HG03175 (cell line): ENCODE results near the gene ARHGAP44.
"Not testable (repeated sequence)": the region's sequence is repeated elsewhere in the genome, so short reads cannot be mapped to it uniquely, and the experiment has no call there.

Source experiments
- ATAC-seq: cut with Tn5 transposase; IDR thresholded peaks from one replicate; pipeline ENCODE4 v1.9.1; 2021; ENCODE audit warnings: mild to moderate bottlenecking, moderate library complexity; ENCODE audit not compliant: unreplicated experiment

ARHGAP44 gene

GRCh38 chr17:12958786-12959185, 169.5 kb downstream of the ARHGAP44 start:
- ATAC-seq: no peak

- ATAC-seq: no peak
Measured at GRCh38 chr17:12959441-12959840, 170.1 kb downstream of the ARHGAP44 start.

GRCh38 chr17:12961655-12962054, 172.4 kb downstream of the ARHGAP44 start:
- no peak for ATAC-seq

GRCh38 chr17:12963505-12963904, 174.2 kb downstream of the ARHGAP44 start:
- no peak for ATAC-seq

- ATAC-seq: no peak
Measured at GRCh38 chr17:12964162-12964561, 174.9 kb downstream of the ARHGAP44 start.

GRCh38 chr17:12964840-12965239, 175.5 kb downstream of the ARHGAP44 start:
- no peak for ATAC-seq

GRCh38 chr17:12965988-12966387, 176.7 kb downstream of the ARHGAP44 start:
- no peak for ATAC-seq

- no peak for ATAC-seq
Measured at GRCh38 chr17:12966413-12966812, 177.1 kb downstream of the ARHGAP44 start.

GRCh38 chr17:12967962-12968361, 178.7 kb downstream of the ARHGAP44 start:
- no peak for ATAC-seq

GRCh38 chr17:12973496-12974004, 184.3 kb downstream of the ARHGAP44 start:
- no peak for ATAC-seq

- ATAC-seq: no peak
Measured at GRCh38 chr17:12974005-12974531, 184.8 kb downstream of the ARHGAP44 start.

- ATAC-seq: no peak
Measured at GRCh38 chr17:12977008-12977751, 187.9 kb downstream of the ARHGAP44 start.

GRCh38 chr17:12978787-12979186, 189.5 kb downstream of the ARHGAP44 start:
- not testable (repeated sequence) for ATAC-seq

GRCh38 chr17:12979246-12979645, 189.9 kb downstream of the ARHGAP44 start:
- ATAC-seq: no peak

- no peak for ATAC-seq
Measured at GRCh38 chr17:12979826-12980500, 190.7 kb downstream of the ARHGAP44 start.

- ATAC-seq: peak; percentile 77
Measured at GRCh38 chr17:12982224-12982623, 192.9 kb downstream of the ARHGAP44 start.

- ATAC-seq: no peak
Measured at GRCh38 chr17:12983991-12984884, 194.9 kb downstream of the ARHGAP44 start.

GRCh38 chr17:12985431-12986293, 196.4 kb downstream of the ARHGAP44 start:
- ATAC-seq: no peak

- no peak for ATAC-seq
Measured at GRCh38 chr17:12987120-12987519, 197.8 kb downstream of the ARHGAP44 start.
